ENCODE results near the gene S1PR4.

- TF ChIP-seq CTCF (conservative IDR thresholded peaks at IDR 0.05; ENCODE audit: low read depth in 2 of 2) (no peak), EZH2phosphoT487 (IDR thresholded peaks at IDR 0.05; ENCODE audit: unreplicated experiment) (no peak), POLR2AphosphoS5 (IDR thresholded peaks at IDR 0.05; ENCODE audit: low read depth) (no peak), CREB1 (CRISPR knock-in tag; IDR thresholded peaks at IDR 0.05; ENCODE audit: low read depth) (no peak), ETS1 (IDR thresholded peaks at IDR 0.05) (no peak), REST (IDR thresholded peaks at IDR 0.05; ENCODE audit: unreplicated experiment) (no peak), EZH2 (IDR thresholded peaks at IDR 0.05; ENCODE audit: low read depth, unreplicated experiment) (no peak)
These were observed 30.0 kb downstream of the S1PR4 start for GRCh38 chr19:3208317-3209207.

Data from GM23338 (cell line).